GM19324 (cell line): ENCODE data around the gene MACO1.
"Not testable (repeated sequence)": the region's sequence is repeated elsewhere in the genome, so short reads cannot be mapped to it uniquely, and the experiment has no call there.

Experiments used
- ATAC-seq: cut with Tn5 transposase; IDR thresholded peaks from one replicate; pipeline ENCODE4 v1.9.1; 2021; ENCODE audit warnings: mild to moderate bottlenecking, moderate library complexity; ENCODE audit not compliant: unreplicated experiment, low FRiP score

Gene MACO1

GRCh38 chr1:25450891-25451290 lies 20.2 kb downstream of the MACO1 start:
- ATAC-seq = no peak

GRCh38 chr1:25451908-25452307 lies 21.2 kb downstream of the MACO1 start:
- ATAC-seq = no peak

DNA sequence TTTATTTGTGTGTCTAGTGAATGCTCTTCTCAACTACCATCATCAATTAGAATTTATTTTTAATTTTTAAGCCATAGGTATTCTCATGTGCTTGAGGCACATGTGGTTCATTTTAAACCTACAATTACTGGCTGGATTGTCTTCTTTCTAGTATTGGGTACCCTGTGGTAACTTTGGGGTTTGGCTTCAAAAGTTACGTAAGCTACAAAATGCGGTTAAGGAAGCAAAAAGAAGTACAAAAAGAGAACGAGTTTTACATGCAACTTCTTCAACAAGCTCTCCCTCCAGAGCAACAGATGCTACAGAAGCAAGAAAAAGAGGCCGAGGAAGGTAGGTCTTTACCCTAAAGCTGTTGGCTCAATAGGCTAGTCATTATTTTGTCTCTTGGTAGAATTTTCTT lies 25.8 kb downstream of the MACO1 start:
- no peak for ATAC-seq

- no peak for ATAC-seq
Observed at GRCh38 chr1:25458541-25459298, 28.0 kb downstream of the MACO1 start.

DNA sequence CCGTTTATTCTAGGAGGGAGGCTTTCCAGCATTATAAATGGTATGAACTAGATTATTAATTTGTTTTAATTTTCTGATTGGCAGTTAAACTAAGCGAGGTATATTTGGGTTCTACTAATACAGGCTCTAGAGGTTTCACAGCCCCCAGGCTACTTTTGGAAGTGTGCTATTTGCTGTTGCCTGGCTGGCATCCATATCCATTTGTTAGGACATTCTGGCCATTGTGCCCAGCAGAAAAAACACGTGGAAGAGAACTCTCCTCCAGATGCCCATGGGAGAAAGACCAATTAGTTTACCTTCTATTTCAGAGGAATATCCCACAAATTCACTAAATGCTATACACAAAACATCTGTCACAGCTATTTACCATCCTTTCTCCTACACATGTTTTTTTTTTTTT lies 29.3 kb downstream of the MACO1 start:
- ATAC-seq = no peak

- ATAC-seq = not testable (repeated sequence)
Observed at GRCh38 chr1:25460816-25461215, 30.1 kb downstream of the MACO1 start.

- no peak for ATAC-seq
Observed at GRCh38 chr1:25461849-25462248, 31.2 kb downstream of the MACO1 start.

- ATAC-seq = no peak
Observed at GRCh38 chr1:25462732-25463131, 32.0 kb downstream of the MACO1 start.

GRCh38 chr1:25467193-25467592 lies 36.5 kb downstream of the MACO1 start:
- no peak for ATAC-seq

DNA sequence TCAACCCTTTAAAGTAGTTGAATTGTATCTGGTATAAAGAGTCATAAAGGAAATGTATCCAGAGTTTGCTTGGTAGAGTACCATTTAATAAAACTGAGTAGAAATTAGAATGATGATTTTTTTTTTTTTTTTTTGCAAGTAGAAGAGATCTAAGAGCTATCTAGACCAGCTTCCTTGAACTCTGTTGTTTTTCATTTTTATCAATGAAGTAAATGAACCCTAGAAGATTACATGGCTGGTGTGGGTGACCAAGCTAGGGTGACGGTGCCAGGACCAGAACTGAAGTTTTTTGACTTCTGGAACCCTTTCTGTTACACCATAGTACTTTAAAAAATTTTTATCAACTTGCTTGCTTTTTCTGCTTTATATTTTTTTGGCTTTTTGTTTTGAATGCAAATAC lies 36.9 kb downstream of the MACO1 start:
- ATAC-seq = no peak

GRCh38 chr1:25468033-25468432 lies 37.3 kb downstream of the MACO1 start:
- no peak for ATAC-seq

- ATAC-seq = no peak
Observed at GRCh38 chr1:25469177-25469576, 38.5 kb downstream of the MACO1 start.

DNA sequence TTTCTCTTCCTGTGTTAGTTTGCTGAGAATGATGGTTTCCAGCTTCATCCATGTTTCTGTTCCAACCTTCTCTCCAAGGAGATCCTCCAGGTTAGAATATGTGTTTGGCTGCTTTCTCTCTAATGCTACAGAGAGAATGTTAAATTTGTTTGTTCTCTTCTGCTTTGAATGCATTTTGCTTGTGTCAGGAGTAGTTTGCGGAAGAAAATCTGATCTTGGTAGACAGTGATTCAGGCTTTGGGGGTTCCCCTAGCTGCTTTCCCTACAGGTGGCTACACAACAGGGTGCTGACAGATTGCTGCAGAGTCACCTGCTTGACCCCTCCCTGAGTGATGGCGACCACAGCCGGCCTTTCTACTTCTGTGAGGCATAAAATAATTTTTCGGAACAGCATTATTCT lies 41.8 kb downstream of the MACO1 start:
- ATAC-seq = no peak

- ATAC-seq = no peak
Observed at GRCh38 chr1:25473653-25474225, 43.0 kb downstream of the MACO1 start.

DNA sequence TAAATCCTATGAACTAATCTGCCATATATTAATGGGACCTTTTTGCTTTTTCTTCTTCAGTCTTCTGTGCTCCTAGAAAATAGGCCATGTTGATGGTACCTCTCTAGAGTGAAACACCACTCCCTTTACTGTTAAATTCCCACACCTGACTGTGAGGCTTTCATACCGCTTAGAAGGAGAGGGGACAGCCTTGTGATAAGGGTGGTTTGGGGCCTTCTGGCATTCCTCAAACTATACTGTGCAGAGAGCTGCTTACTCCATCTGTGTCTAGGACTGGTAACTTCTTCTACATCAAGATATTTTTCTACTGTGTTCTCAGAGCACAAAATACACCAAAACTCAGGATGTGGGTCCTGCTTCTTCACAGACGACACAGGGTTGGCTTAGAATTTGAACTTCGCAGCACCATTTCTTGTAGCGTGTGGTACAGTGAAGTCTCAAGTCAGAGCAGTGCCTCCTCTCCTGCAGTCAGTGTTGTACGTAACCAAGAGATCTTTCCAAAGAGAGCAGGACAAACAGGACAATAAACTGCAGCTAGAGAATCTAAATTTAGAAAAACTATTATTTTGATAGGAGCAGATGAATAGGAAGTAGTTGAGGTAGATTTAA lies 43.8 kb downstream of the MACO1 start:
- ATAC-seq = no peak

DNA sequence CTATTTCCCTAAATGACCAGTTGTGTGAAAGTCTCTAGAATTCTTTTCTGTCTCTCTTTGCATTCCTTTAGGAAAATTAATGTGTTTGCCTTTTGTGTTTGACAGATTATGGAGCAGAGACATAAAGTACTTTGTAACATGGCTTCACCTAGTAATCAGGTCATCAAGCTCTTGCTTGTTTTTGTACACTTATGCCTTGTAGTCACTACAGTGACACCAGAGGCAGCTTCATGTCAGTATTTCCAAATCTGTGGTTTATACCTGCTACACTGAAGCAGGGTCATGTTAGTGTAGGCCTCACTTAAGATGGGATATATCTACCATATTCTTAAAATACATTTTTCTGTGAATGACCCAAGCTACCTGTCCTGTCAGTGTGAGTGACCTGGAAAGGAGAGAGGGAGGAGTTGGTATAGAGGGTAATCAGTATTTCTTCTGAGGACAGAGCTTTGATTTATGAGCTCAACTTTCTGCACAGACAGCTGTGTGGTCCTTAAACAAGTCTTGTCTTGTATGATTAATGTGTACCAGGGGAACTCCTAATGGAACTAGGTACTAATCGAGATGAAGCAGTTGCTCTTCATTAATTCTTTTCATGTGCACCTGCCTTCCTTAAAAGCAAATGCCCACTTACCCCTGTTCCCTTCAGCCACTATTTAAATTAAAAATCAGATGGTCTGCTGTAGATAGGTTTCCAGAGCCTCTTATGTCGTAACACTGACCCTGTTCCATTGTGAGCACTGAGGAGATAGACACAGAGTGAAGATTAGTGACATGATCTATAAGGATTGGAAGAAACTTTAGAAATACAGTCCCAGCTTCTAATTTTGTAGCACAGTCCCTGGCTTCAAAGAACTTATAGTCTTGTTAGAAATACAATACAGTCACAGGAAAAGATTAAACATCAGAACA lies 45.7 kb downstream of the MACO1 start:
- no peak for ATAC-seq

DNA sequence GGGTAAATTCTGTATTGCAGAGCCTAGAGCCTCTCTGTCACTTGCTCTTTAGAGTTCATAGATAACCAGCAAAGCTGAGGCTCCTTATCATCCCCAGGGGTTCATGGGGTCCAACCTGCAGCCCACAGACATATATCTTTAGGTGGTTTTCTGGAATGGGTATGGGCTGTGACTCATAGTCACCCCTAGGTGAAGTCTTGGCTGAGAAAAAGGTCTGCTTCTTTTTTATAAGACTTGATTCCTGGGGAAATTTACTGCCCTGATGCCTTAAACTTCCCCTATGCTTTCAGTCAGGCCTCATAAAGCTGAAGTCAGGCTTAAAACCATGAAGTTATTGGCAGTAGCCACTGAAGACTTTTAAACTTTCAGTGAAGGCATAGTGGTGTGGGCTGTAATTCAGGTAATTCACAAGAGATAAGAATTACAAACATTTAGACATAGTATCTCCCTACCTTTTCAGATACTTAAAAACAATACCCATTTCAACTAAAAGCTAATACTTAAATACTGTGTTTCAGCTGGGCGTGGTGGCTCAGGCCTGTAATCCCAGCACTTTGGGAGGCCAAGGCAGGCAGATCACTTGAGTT lies 46.8 kb downstream of the MACO1 start:
- ATAC-seq = no peak

- no peak for ATAC-seq
Observed at GRCh38 chr1:25478633-25479032, 47.9 kb downstream of the MACO1 start.

DNA sequence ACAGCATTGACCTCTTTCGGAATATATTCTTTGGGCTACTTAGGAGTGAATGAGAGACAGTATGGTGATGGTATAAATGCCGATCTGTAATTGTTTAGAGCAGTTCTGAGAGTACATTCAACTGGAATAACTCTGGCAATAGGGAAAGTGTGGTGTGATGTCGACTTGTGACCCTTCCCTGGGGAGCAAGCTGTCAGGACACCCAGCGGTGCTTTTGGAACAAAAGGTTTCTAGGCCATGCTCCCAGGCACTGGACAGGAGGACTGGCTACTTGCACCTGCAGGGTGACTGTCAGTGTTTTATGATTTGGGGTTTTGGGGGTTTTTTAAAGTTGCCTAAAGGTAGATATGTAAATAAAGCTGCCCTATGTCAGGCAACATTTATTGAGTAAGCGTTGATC lies 50.9 kb downstream of the MACO1 start:
- ATAC-seq = no peak

- ATAC-seq = no peak
Observed at GRCh38 chr1:25482211-25482610, 51.5 kb downstream of the MACO1 start.

DNA sequence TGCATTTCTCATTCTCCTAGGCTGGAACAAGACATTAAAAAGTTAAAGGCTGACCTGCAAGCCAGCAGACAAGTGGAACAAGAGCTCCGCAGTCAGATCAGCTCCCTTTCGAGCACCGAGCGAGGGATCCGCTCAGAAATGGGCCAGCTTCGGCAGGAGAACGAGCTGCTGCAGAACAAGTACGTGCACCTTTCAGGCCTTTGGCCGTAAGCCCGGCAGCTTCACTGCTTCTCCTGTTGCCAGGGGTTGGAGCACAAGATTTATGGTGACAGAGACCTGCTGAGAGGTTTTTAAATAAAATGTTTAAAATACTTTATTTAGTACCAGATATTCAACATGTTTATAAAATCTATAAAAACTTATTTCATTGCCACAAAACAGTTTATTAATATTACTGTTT lies 53.4 kb downstream of the MACO1 start:
- ATAC-seq = no peak
